DMS 273 treated with DMSO at 0.1 percent for 48 hours (cell line): ENCODE data around the gene MAGOHB.
"Not testable (repeated sequence)": the region's sequence is repeated elsewhere in the genome, so short reads cannot be mapped to it uniquely, and the experiment has no call there.

Source experiments
- DNase-seq: peaks from one replicate; lab custom pipeline; 2025; lab: John Stamatoyannopoulos, UW

MAGOHB gene

DNA sequence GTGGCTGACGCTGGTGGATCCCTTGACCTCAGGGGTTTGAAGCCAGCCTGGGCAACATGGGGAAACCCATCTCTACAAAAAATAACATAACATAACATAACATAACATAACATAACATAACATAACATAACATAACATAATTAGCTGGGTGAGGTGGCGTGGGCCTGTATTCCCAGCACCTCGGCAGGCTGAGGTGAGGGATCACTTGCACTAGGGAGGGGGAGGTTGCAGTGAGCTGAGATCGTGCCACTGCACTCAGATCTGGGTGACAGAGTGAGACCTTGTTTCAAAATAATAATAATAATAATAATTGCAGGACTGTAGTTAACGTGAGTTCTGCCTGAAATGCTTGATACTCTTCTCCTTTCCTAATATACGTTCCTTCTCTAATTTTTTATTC lies 1.3 kb downstream of the MAGOHB start:
- DNase-seq, result no peak

DNA sequence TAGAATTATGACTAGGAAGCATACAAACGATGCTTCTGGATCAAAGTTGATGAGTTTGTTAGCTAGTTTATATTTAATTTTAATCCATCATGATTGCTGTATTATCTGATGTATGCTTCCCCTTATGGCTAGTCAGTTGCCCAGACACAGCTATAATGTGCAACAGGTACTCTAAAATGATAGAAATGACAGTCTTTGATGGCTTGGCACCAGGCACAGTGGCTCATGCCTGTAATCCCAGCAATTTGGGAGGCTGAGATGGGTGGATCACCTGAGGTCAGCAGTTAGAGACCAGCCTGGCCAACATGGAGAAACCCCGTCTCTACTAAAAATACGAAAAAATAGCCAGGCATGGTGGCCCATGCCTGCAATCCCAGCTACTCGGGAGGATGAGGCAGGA lies 2.2 kb downstream of the MAGOHB start:
- not testable (repeated sequence) for DNase-seq

DNA sequence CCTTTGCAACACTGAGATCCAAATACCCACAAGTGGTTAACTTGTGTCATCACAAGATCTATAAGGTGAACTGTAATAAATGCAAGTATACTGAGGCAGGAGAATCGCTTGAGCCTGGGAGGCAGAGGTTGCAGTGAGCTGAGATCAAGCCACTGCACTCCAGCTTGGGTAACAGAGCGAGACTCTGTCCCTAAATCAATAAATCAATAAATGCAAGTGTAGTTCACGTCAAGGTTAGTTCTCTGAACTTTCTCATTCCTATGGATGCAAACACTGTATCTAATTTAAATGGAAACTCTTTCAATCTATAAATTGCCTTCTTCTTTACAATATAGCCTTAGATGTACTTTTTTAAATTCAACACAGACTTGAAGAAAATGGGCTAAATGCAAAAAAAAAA lies 3.2 kb downstream of the MAGOHB start:
- no peak for DNase-seq

DNA sequence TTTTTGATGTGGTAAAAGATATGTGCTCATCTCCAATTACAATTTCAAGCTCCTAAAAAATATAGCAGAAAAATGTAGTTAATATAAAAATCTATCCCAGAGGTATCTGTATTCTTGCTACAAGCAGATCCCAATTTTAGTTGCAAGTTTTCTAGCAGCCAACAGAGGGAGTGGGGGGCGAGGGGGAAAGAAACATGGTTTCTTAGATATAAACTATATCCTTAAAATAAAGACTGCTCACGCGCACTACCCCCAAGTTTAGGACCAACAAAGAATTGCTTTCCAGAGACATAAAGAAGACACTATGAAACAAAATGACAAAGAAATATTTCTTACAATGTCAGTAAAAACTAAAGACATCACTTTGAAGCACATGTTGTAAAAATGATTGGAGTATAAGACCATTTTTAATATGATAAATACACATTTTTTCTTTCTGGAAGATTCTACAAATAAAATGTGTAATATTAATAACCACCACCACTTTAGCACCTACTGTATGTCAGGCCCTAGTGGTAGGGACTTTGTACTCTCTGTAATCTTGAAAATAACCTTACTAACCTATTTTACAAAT lies 5.4 kb downstream of the MAGOHB start:
- no peak for DNase-seq

DNA sequence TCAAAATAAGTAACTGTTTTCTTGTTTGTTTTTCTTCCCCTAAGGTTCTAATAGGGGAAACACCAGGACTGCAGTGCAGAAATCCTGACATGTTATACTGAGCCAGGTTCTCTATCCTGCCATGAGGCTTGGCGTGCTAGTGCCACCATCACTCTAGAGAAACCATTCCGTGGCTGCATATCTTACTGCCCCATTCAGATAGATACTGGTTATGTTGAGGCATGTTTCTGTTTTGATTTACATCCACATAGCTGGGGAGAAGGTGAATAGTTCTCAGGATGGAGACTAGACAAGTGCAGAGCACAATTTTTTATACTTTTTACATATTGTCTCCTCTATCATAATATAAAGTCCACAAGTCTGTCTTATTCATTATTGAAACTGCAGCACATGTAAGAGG lies 11.5 kb downstream of the MAGOHB start:
- DNase-seq, result no peak

DNA sequence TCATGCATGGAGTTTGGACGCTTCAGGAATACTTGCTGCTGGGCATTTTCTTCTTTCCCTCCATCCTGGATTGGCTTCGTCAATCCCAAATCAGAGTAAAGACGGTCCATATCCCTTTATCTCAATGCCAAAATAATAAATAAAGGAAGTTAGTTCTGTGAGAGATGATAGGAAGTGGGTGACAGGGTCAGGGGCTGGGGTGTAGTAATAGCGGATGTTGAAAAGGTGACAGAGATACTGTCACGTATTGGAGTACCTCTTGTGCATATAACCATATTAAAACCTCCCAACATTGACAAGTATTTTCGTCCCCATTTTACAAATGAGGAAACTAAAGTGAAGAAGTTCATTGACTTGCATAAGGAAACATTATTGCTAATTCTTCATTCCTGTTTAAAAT lies 12.4 kb downstream of the MAGOHB start:
- no peak for DNase-seq

DNA sequence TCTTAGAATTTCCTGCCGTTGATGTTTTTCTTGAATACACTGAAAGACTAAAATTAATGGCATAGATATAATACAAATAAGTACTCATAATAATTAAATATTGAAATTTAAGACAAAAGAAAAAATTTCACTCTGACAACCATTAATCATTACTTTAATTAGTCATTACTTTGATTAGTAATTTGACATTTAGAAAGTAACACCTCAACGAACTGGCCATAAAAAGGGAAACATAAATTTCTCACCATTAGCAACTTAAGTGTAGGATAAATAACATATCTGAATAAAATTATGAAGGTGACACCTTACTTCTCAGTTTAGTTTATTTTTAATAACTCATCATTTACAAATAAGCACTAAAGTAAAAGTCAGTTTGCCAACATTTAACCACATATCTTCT lies 17.5 kb downstream of the MAGOHB start:
- DNase-seq, result no peak

DNA sequence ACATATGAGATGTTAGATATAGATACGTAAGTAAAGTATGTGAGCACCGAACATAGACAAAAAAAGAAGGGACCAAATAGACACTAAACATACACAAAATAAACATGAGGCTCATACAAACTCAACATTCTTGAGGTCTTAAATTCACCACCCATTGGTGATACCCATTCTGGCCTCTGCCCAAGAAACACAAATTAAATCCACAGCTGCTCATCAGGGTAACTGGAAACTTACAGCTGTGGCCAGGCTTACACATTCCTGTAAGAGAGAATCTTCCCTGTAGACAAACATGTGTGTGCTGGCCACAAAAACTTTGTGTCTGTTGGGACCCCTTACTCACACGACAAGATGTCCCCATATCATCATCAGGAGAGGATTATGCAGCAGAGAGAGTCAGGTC lies 22.4 kb downstream of the MAGOHB start:
- DNase-seq, result no peak

DNA sequence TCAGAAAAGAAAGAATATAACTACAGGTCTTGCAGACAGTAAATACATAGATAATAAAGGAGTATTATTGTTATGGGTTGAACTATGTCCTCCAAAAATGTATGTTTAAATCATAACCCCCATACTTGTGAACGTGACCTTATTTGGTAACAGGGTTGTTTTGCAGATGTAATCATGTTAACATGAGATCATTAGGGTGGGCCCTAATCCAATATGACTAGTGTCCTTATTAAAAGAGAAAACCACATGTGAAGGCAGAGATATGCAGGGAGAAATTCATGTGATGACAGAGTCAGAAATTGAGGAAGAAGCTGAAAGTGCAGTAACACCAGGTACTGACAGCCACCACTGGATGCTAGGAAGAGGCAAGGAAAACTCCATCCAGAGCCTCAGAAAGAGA lies 29.0 kb downstream of the MAGOHB start:
- DNase-seq, result no peak

DNA sequence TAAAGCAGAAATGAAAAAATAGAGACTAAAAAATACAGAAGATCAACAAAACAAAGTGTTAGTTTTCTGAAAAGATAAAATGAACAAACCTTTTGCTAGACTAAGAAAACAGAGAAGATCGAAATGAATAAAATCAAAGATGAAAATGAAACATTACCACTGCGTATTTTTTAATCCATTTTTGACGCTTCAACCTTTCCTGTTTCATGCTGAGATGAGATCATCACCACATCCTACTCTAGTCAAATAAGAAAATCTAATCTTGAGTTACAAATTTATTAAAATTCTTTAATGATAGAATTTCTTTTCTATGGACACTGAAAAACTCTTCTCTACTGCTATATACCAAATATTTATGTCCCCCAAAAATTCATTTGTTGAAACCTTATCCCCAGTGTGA lies 30.7 kb downstream of the MAGOHB start:
- DNase-seq, result no peak

DNA sequence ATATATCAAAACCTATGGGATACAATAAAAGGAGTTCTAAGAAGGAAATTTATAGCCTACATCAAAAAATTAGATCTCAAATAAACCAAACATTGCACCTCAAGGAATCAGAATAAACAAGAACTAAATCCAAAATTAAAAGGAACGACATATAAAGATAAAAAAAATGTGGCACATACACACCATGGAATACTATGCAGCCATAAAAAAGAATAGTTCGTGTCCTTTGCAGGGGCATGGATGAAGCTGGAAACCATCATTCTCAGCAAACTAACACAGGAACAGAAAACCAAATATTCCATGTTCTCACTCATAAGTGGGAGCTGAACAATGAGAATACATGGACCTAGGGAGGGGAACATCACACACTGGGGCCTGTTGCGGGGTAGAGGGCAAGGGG lies 31.3 kb downstream of the MAGOHB start:
- DNase-seq, result not testable (repeated sequence)

DNA sequence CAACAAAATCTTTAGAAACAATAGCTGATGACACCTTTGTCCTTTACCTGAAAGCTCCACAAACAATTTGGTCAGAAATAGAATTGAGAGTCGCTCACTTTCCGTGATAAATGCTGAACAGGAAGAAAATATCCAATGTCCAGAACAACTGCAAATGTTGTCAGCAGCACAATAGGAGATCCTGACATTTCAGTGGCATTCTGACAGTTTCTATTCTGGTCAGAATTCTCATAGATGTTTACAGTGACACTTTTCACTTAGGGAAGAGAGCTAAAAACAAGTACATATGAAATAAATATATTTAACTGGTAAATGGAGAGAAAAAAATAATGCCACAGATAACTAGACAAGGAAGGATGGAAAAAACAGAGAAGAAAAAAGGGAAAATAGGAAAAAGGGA lies 39.1 kb downstream of the MAGOHB start:
- DNase-seq, result no peak

DNA sequence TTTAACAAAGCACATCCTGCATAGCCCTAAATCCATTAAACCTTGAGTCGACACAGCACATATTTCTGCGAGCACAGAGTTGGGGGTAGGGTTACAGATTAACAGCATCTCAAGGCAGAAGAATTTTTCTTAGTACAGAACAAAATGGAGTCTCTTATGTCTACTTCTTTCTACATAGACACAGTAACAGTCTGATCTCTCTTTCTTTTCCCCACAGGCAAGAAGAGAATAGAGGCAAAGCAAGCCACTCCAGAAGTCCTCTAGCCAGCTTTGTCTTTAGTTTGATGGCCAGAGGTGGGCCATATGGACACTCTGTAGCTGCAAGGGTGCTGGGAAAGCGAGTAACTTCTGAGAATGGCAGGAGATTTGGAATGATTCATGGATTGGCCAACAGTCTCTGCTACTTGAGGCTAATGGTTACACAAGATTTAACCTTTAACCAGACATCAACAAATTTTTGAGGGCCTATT lies 41.4 kb downstream of the MAGOHB start:
- not testable (repeated sequence) for DNase-seq

DNA sequence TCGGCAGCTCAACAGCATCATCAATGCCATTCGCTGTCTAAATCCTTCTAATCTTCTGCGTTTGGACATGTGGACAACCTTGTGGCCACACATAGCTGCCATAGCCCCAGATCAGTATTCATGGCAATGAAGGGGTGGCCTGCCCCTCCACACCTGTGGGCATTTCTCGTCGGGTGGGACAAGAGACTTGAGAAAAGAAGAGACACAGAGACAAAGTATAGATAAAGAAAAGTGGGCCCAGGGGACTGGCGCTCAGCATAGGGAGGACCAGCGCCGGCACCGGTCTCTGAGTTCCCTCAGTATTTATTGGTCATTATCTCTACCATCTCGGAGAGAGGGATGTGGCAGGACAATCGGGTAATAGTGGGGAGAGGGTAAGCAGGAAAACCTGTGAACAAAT lies 42.3 kb downstream of the MAGOHB start:
- DNase-seq, result no peak

DNA sequence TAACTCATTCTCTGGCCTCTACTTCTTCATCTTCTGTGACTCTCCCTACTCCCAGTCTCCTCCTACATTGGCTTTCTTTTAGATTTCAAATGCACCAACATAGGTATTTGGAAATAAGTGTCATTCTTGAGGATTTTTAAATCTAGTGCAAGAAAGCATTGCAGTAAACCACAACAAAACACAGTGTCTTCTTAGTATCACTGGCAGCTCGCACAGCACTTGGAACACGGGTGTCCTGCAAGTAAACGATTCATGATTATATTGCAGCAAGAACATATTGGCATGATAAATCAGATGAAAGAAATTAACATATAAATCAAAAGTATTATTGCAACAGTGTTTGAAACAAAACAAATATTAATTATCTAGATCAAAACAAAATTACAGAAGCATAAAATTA lies 45.6 kb downstream of the MAGOHB start:
- DNase-seq, result no peak

DNA sequence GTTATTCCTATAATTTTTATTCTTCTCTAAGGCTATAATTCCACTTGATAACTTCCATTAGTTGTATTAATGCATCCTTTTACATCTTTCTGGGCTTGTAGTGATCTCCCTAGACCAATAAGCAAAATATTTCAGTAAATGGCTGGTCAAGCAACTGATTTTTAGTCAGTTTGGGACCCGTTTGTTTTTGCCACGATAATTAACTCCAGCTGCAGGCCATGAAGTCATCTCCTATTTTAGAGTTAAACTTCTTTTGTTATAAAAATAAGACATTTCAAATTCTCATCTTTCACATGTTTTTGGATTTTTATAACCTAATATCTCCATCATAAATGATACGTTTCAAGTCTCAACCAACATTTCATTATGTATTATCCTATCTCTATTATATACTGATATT lies 49.4 kb downstream of the MAGOHB start:
- DNase-seq, result no peak

DNA sequence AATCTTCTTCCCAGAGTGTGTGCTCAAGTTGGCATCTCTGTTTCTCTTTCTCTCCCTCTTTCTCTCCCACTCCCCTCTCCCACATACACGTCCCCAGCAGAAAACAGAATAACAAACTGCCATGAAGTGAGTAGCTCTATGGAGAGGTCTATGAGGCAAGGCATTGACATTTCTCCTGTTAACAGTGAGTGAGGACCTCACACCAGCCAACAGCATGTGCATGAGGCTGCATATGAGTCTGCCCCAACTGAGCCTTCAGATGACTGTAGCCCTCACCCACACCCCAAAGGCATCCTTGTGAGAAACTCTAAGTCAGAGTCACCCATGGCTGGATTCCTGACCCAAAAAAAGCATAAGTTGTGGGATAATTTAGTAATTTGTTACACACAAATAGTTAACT lies 50.4 kb downstream of the MAGOHB start:
- DNase-seq, result no peak

DNA sequence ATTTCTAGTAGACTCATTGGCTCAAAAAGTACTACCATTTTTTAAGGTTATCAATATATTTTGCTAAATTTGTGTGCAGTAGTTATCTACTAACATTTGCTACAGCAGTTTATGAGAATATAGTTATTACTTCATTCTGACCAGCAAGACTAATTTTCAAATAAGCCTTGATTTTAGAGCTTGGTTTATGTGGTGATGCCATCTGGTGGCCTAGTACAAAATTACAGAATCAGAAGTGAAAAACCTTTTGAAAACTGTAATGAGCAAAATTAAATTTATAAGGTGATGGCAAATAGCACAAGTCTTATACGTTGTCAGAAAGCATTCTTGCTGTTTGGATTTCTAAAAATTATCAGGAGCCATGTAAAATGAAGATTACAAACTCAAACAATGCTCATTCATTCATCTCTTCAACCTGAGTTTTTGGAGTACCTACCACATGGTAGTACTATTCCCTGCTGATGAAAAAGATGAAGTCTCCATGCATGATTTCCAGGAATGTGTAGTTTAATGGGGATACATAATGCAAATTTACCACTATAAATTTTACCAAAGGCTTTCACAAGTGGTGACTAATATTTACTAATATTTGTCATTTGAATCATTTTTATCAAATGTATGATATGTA lies 51.0 kb downstream of the MAGOHB start:
- DNase-seq, result no peak

DNA sequence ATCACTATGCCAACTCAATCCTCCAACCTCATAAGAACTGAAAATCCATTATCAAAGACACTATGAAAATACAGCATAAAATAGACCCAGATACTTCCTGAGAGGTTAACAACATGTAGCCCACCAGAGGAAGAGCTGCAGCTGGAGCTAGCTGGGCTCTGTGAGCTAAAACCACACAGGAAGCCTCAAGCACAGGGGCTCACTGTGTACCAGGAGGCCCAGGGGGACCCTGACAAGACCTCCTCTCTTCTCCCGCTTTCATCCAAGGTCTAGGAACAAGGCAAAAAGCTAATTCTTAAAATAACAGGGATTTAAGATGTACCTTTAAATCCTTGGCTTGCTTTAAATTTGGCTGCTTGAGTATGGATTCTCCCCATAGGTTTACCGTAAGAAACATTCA lies 54.2 kb downstream of the MAGOHB start:
- no peak for DNase-seq

DNA sequence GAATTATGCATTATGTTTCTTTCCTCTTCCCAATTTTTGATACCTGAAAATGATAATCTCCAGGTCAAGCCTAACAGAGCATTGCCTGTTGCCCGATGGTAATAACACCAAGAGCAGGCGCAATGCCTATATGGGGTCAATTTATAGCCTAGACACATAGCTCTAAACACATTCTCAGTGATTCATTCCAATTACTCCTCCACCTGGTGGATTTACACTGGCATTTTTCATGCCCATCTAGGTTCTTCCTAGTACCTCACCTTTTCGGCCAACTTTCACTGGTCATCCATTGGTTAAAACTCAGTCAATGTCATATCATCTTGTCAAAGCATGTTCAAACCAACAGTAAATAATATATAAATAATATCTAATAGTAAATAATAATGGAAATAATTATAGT lies 54.6 kb downstream of the MAGOHB start:
- DNase-seq, result no peak

DNA sequence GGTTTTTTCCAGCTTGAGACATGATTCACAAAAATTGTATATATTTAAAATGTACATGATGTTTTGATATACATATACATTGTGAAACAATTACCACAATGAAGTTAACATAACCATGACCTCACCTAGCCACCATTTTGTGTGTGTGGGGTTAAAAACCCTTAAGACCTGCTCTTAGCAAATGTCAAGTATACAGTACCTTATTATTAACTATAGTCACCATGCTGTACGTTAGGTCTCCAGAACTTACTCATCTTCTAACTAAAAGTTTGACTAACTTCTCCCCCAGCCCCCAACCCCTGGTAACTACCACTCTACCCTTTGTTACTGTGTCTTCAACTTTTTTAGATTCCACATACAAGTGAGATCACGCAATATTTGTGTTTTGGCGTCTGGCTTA lies 55.1 kb downstream of the MAGOHB start:
- DNase-seq, result no peak

DNA sequence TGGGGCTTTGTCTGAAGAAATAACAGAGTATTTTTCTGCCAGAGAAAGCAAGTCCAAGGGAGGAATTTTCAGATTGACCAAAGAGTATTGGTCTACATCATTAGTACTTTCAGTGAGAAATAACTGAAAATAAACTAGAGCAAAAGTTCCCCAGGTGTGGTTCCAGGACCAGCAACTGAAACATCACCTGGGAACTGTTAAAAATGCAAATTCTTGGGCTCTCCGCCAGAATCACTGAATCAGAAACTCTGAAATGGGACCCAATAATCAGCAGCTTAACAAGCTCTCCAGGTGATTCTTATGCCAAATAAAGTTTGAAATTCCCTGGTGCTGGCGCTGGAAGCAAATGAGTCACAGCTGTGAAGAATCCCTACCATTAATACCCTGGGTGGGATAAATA lies 55.6 kb downstream of the MAGOHB start:
- DNase-seq, result no peak

DNA sequence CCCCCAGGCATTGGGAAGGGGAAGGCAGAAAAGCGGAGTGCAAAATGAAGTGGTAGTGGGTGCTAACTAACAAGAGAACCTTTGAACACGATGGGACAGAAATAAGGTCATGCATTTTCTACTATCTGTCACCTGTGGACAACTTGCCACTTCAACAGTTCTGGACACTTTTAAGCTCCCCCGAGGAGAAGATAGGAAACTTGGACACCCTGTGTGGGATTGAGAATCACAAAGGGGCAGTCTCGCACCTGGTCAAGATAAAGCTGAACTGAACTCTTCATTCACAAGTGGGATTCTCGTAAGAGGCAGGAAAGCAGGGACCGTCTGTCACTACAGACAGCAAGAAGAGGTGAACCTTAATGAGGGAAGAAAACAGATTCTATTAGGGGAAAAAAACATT lies 56.1 kb downstream of the MAGOHB start:
- no peak for DNase-seq

DNA sequence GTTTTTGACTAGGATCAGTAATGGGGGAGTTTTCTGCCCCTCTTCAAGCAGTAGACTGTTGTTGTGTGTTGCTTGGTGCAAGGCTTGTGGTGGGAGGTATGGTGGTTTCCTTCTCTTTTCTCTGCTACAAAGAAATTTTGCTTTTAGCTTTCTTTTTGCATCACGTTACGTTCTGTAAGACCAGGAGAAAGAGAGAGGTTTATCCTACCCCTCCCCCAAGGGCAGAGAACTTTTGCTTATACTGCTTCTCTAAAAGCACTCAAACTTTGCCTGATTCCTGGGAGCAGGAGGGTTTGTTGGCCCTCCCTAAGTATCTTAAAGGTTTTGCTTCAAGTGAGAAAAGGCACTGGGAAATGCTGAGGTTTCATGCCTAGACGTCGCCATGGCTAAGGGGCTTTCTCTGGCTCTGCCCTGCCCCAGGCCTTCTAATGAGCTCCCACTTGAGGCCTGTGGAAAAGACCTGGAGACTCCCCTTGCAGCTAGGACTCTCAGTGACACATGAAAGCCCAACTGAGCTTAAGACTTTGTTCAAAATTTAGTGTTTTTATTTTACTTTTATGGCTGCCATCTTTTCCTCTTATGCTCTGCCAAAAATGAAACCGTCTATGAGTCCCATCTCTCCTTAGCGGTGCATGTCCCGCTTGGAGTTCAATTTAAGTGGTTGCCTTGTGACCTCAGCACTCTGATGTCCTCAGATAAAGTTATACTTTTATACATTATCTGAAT lies 58.5 kb downstream of the MAGOHB start:
- no peak for DNase-seq
